Upper lobe of left lung (tissue), 4 donors: ENCODE measurements around the gene NSMCE1.

ENCODE experiments used
- EP300 ChIP-seq, 4 donors: sonication (generic); formaldehyde crosslinking; IDR thresholded peaks; one replicate each; pipeline ENCODE4 v1.5.1; 2017; ENCODE audit warnings: antibody characterized with exemption in 4 of 4, control low read depth in 2 of 4
- POLR2A ChIP-seq, 4 donors: fragments of 450-650 bp; IDR thresholded peaks; one replicate each; pipeline ENCODE4 v1.5.1; 2016 to 2017; ENCODE audit warnings: antibody characterized with exemption in 4 of 4, mild to moderate bottlenecking in 2 of 4
- POLR2AphosphoS5 ChIP-seq, 2 donors: sonication (generic); formaldehyde crosslinking; IDR thresholded peaks; one replicate each; pipeline ENCODE4 v1.5.1; 2017; ENCODE audit warnings: antibody characterized with exemption in 2 of 2
- TF ChIP-seq, protein P1 (sequence below), 6 experiments: fragments of 450-650 bp in 4 of 6; fragments of 200-600 bp in 2 of 6; sonication (generic) in 2 of 6; IDR thresholded peaks; one replicate each; pipeline ENCODE4 v1.5.1; 2016 to 2019; ENCODE audit warnings: antibody characterized with exemption in 6 of 6

DNA sequence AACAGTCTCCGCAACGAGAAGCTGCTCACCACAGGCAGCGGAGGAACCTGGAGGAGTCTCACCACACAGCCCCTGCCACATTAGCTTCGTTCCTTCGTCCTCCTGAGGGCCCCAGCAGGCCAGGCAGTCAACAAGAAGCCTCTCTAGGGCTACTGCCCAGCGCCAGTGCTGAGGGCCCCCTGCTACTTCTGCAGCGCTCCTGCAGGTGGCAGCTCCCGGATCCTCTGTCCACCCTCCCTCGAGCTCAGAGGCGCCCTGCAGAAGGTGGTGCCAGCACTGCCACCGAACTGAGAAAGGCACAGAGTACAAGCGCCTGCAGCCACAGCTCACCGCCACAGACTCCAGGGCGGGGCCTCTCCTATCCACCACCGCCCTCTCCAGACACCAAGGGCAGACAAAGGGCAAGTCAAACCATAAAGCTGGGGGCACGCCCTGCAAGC is 38.0 kb downstream of the NSMCE1 start:
- TF ChIP-seq, protein P1, sequence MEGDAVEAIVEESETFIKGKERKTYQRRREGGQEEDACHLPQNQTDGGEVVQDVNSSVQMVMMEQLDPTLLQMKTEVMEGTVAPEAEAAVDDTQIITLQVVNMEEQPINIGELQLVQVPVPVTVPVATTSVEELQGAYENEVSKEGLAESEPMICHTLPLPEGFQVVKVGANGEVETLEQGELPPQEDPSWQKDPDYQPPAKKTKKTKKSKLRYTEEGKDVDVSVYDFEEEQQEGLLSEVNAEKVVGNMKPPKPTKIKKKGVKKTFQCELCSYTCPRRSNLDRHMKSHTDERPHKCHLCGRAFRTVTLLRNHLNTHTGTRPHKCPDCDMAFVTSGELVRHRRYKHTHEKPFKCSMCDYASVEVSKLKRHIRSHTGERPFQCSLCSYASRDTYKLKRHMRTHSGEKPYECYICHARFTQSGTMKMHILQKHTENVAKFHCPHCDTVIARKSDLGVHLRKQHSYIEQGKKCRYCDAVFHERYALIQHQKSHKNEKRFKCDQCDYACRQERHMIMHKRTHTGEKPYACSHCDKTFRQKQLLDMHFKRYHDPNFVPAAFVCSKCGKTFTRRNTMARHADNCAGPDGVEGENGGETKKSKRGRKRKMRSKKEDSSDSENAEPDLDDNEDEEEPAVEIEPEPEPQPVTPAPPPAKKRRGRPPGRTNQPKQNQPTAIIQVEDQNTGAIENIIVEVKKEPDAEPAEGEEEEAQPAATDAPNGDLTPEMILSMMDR (IDR thresholded peaks at IDR 0.05) = peak in 2 of 6 experiments; percentile 17 to 26
- no peak for TF ChIP-seq POLR2AphosphoS5 (IDR thresholded peaks at IDR 0.05)
- no peak for TF ChIP-seq POLR2A (IDR thresholded peaks at IDR 0.05)
- TF ChIP-seq EP300 (IDR thresholded peaks at IDR 0.05) = no peak
